ENCODE measurements around the gene TMEM236.

DNA sequence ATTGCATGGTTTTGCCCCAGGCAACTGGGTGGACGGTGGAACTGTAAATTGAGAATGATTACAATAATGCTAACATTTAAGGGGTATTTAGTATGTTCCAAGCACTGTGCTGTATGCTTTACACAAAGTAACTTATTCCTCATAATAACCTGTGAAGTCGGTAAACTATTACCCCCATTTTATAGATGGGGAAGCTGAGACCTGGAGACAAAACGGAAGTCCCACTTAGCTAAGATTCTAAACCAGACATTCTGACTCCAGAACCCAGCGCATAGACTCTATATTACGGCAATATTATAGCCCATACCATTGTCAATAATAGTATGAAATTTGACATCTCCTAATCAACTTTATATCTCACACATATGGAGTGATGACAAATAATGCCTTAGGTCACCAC, 39.9 kb upstream of the TMEM236 start:
- TF ChIP-seq EZH2phosphoT487 (IDR thresholded peaks at IDR 0.05; ENCODE audit: borderline replicate concordance), result no peak
- TF ChIP-seq, protein P1, sequence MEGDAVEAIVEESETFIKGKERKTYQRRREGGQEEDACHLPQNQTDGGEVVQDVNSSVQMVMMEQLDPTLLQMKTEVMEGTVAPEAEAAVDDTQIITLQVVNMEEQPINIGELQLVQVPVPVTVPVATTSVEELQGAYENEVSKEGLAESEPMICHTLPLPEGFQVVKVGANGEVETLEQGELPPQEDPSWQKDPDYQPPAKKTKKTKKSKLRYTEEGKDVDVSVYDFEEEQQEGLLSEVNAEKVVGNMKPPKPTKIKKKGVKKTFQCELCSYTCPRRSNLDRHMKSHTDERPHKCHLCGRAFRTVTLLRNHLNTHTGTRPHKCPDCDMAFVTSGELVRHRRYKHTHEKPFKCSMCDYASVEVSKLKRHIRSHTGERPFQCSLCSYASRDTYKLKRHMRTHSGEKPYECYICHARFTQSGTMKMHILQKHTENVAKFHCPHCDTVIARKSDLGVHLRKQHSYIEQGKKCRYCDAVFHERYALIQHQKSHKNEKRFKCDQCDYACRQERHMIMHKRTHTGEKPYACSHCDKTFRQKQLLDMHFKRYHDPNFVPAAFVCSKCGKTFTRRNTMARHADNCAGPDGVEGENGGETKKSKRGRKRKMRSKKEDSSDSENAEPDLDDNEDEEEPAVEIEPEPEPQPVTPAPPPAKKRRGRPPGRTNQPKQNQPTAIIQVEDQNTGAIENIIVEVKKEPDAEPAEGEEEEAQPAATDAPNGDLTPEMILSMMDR (IDR thresholded peaks at IDR 0.05 in 2 of 3, conservative IDR thresholded peaks at IDR 0.05 in 1 of 3; ENCODE audit: borderline replicate concordance in 1 of 3, insufficient read depth in 1 of 3, low read depth in 2 of 3, low read length in 2 of 3), result no peak
- no peak for TF ChIP-seq EGR1 (IDR thresholded peaks at IDR 0.05; ENCODE audit: low read depth)
- no peak for TF ChIP-seq RAD21 (IDR thresholded peaks at IDR 0.05; ENCODE audit: low read depth)
- no peak for TF ChIP-seq POLR2A (IDR thresholded peaks at IDR 0.05; ENCODE audit: borderline replicate concordance, extremely low read depth, insufficient read depth, insufficient read length)
- no peak for TF ChIP-seq SP1 (IDR thresholded peaks at IDR 0.05; ENCODE audit: low read depth)
- TF ChIP-seq POLR2AphosphoS5 (IDR thresholded peaks at IDR 0.05; ENCODE audit: low read depth, low read length), result no peak
- no peak for TF ChIP-seq JUND (IDR thresholded peaks at IDR 0.05)
- TF ChIP-seq, protein P2, sequence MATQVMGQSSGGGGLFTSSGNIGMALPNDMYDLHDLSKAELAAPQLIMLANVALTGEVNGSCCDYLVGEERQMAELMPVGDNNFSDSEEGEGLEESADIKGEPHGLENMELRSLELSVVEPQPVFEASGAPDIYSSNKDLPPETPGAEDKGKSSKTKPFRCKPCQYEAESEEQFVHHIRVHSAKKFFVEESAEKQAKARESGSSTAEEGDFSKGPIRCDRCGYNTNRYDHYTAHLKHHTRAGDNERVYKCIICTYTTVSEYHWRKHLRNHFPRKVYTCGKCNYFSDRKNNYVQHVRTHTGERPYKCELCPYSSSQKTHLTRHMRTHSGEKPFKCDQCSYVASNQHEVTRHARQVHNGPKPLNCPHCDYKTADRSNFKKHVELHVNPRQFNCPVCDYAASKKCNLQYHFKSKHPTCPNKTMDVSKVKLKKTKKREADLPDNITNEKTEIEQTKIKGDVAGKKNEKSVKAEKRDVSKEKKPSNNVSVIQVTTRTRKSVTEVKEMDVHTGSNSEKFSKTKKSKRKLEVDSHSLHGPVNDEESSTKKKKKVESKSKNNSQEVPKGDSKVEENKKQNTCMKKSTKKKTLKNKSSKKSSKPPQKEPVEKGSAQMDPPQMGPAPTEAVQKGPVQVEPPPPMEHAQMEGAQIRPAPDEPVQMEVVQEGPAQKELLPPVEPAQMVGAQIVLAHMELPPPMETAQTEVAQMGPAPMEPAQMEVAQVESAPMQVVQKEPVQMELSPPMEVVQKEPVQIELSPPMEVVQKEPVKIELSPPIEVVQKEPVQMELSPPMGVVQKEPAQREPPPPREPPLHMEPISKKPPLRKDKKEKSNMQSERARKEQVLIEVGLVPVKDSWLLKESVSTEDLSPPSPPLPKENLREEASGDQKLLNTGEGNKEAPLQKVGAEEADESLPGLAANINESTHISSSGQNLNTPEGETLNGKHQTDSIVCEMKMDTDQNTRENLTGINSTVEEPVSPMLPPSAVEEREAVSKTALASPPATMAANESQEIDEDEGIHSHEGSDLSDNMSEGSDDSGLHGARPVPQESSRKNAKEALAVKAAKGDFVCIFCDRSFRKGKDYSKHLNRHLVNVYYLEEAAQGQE (IDR thresholded peaks at IDR 0.05; ENCODE audit: low read depth), result no peak

All from HCT116 (cell line).